SK-N-SH treated with all-trans-retinoic acid at 6 μM for 48 hours (cell line): ENCODE measurements around the gene SH3RF1.

Source experiments
- ATAC-seq: fragments of 200-7000 bp; cut with Tn5 transposase; 3 replicates; pipeline ENCODE4 v1.9.1; 2020; ENCODE audit warnings: mild to moderate bottlenecking, moderate library complexity
- ARNTL ChIP-seq: fragments of 450-650 bp; formaldehyde crosslinking; IDR thresholded peaks from 2 replicates; pipeline ENCODE4 v1.5.0; 2020; ENCODE audit warnings: low read depth, mild to moderate bottlenecking, moderate library complexity, borderline replicate concordance
- ESRRG ChIP-seq: fragments of 250-450 bp; sonication (Bioruptor Pico); IDR thresholded peaks from 2 replicates; pipeline ENCODE4 v1.6.1; 2021; ENCODE audit warnings: mild to moderate bottlenecking
- ISL1 ChIP-seq: fragments of 250-450 bp; sonication (Bioruptor Pico); IDR thresholded peaks from 2 replicates; pipeline ENCODE4 v2.1.2; 2022; ENCODE audit warnings: mild to moderate bottlenecking, moderate library complexity
- RARB ChIP-seq: fragments of 250-450 bp; sonication (Bioruptor Pico); IDR thresholded peaks from 2 replicates; pipeline ENCODE4 v1.8.0; 2021; ENCODE audit warnings: mild to moderate bottlenecking, moderate library complexity
- SNAI2 ChIP-seq: fragments of 250-450 bp; sonication (Bioruptor Pico); IDR thresholded peaks from 2 replicates; pipeline ENCODE4 v1.5.0; 2020; ENCODE audit warnings: mild to moderate bottlenecking, moderate library complexity
- TOX ChIP-seq: fragments of 250-450 bp; sonication (Bioruptor Pico); IDR thresholded peaks from 2 replicates; pipeline ENCODE4 v1.8.0; 2021; ENCODE audit warnings: mild to moderate bottlenecking, moderate library complexity, borderline replicate concordance
- TSHZ2 ChIP-seq: fragments of 250-450 bp; sonication (Bioruptor Pico); IDR thresholded peaks from 2 replicates; pipeline ENCODE4 v1.5.0; 2020; ENCODE audit warnings: mild to moderate bottlenecking, moderate library complexity
- ZC3H10 ChIP-seq: fragments of 250-450 bp; sonication (Bioruptor Pico); IDR thresholded peaks from 2 replicates; pipeline ENCODE4 v1.5.1; 2021; ENCODE audit warnings: mild to moderate bottlenecking, moderate library complexity
- ZFP3 ChIP-seq: fragments of 250-450 bp; sonication (Bioruptor Pico); IDR thresholded peaks from 2 replicates; pipeline ENCODE4 v1.5.0; 2020; ENCODE audit warnings: mild to moderate bottlenecking, moderate library complexity
- ZFP30 ChIP-seq: fragments of 450-650 bp; formaldehyde crosslinking; IDR thresholded peaks from 2 replicates; pipeline ENCODE4 v1.5.0; 2022; ENCODE audit warnings: mild to moderate bottlenecking, moderate library complexity
- ZNF565 ChIP-seq: fragments of 450-650 bp; formaldehyde crosslinking; conservative IDR thresholded peaks from 2 replicates; pipeline ENCODE4 v1.5.0; 2020; ENCODE audit warnings: low read depth, mild to moderate bottlenecking, moderate library complexity
- ZNF70 ChIP-seq: fragments of 450-650 bp; formaldehyde crosslinking; IDR thresholded peaks from 2 replicates; pipeline ENCODE4 v1.5.0; 2020; ENCODE audit warnings: mild to moderate bottlenecking, moderate library complexity
- ZNF8 ChIP-seq: fragments of 450-650 bp; formaldehyde crosslinking; IDR thresholded peaks from 2 replicates; pipeline ENCODE4 v1.5.0; 2020; ENCODE audit warnings: mild to moderate bottlenecking, moderate library complexity
- TF ChIP-seq, protein P1 (sequence below): fragments of 250-450 bp; sonication (Bioruptor Pico); IDR thresholded peaks from 2 replicates; pipeline ENCODE4 v1.5.1; 2020; ENCODE audit warnings: low read depth, mild to moderate bottlenecking, moderate library complexity
- TF ChIP-seq, protein P2 (sequence below): fragments of 250-450 bp; sonication (Bioruptor Pico); IDR thresholded peaks from 2 replicates; pipeline ENCODE4 v1.8.0; 2021; ENCODE audit warnings: low read depth, mild to moderate bottlenecking, moderate library complexity, borderline replicate concordance
- TF ChIP-seq, protein P3 (sequence below): fragments of 250-450 bp; sonication (Bioruptor Pico); IDR thresholded peaks from 2 replicates; pipeline ENCODE4 v1.8.0; 2020; ENCODE audit warnings: mild to moderate bottlenecking, moderate library complexity, borderline replicate concordance
- TF ChIP-seq, protein P4 (sequence below): fragments of 250-450 bp; sonication (Bioruptor Pico); IDR thresholded peaks from 2 replicates; pipeline ENCODE4 v1.5.1; 2021; ENCODE audit warnings: mild to moderate bottlenecking, moderate library complexity

The SH3RF1 gene

DNA sequence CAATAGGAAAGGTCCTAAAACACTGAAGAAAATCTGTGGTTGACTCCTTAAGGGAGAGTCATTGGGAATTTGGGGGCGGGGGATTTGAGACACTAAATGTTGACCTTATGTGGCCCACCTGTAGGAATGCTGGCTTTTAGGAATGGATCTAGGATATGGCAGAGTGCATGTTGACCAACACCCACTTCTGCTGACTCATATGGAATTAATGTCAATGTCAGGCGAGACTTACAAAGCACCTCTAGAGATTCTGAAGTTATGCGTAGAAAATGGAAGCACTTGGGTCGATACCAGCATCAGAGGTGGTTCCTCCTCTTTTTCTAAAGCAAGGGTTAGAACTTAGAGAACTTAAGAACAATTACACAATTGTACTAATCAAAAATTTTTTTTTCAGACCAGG, 160.1 kb downstream of the SH3RF1 start (continued):
- TF ChIP-seq TOX (CRISPR knock-in tag) (no peak), ZNF8 (CRISPR knock-in tag) (no peak), ISL1 (CRISPR knock-in tag) (no peak), ZNF565 (no peak), ESRRG (CRISPR knock-in tag) (no peak)

DNA sequence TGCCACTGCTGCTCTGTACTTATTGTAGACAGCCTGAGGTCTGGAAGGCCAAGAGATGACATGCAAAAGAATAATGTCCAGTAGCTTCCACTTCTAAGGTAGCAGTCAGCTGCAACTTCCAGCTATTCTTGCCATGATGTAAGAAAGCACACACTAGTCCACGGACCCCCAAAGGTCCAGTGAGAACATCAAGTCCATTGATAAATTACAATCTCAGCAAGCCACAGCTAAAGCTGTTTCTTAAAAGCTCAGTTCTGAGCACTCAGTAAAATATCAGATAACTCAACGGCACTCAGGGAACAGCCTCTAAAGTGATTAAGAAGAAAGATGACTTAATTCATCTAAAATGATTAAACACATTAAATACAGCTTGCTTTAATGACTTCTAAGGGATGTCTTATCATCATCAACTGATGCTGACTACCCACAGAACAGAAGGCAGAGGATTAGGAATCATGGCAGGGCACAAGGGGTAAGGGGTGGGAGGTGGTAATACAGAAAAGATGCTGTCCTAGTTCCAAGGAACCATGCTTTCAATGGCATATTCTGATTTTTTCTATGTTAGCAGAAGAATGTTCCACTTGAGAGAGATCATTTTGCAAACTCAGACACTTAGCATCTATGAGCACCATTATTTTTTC, 161.6 kb downstream of the SH3RF1 start:
- ATAC-seq = no peak
- no peak for TF ChIP-seq ZNF8 (CRISPR knock-in tag)
- no peak for TF ChIP-seq ZFP3 (CRISPR knock-in tag)
- no peak for TF ChIP-seq ISL1 (CRISPR knock-in tag)
- TF ChIP-seq ZNF565 = no peak
- no peak for TF ChIP-seq TOX (CRISPR knock-in tag)
- TF ChIP-seq, protein P1, sequence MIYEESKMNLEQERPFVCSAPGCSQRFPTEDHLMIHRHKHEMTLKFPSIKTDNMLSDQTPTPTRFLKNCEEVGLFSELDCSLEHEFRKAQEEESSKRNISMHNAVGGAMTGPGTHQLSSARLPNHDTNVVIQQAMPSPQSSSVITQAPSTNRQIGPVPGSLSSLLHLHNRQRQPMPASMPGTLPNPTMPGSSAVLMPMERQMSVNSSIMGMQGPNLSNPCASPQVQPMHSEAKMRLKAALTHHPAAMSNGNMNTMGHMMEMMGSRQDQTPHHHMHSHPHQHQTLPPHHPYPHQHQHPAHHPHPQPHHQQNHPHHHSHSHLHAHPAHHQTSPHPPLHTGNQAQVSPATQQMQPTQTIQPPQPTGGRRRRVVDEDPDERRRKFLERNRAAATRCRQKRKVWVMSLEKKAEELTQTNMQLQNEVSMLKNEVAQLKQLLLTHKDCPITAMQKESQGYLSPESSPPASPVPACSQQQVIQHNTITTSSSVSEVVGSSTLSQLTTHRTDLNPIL (CRISPR knock-in tag) = no peak
- TF ChIP-seq, protein P2, sequence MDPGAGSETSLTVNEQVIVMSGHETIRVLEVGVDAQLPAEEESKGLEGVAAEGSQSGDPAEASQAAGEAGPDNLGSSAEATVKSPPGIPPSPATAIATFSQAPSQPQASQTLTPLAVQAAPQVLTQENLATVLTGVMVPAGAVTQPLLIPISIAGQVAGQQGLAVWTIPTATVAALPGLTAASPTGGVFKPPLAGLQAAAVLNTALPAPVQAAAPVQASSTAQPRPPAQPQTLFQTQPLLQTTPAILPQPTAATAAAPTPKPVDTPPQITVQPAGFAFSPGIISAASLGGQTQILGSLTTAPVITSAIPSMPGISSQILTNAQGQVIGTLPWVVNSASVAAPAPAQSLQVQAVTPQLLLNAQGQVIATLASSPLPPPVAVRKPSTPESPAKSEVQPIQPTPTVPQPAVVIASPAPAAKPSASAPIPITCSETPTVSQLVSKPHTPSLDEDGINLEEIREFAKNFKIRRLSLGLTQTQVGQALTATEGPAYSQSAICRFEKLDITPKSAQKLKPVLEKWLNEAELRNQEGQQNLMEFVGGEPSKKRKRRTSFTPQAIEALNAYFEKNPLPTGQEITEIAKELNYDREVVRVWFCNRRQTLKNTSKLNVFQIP (CRISPR knock-in tag) = no peak
- TF ChIP-seq ZFP30 (CRISPR knock-in tag) = no peak
- TF ChIP-seq ZNF70 = no peak

DNA sequence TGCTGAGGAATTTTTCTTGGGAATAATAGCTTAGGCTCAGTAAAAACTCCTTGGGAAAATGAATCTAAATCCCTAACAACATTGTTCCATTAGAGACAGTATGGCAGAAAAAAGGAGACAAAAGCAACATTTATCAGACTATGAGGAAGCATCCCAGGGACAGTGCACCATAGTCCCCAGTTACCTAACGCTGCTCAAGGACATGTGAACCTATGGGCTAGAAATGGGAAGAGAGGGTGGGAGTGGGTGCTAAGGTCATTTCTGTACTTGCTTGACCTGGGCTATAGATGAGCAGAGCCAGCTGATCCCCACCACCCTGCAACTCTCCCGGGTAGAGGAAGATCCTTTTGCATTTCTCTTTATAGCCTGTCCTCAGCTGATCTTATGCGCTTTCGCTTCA, 162.5 kb downstream of the SH3RF1 start:
- TF ChIP-seq ARNTL = no peak
- TF ChIP-seq ZC3H10 = no peak
- ATAC-seq = no peak

- ATAC-seq = no peak
- no peak for TF ChIP-seq ISL1 (CRISPR knock-in tag)
- TF ChIP-seq, protein P1 (CRISPR knock-in tag) = no peak
- TF ChIP-seq, protein P3, sequence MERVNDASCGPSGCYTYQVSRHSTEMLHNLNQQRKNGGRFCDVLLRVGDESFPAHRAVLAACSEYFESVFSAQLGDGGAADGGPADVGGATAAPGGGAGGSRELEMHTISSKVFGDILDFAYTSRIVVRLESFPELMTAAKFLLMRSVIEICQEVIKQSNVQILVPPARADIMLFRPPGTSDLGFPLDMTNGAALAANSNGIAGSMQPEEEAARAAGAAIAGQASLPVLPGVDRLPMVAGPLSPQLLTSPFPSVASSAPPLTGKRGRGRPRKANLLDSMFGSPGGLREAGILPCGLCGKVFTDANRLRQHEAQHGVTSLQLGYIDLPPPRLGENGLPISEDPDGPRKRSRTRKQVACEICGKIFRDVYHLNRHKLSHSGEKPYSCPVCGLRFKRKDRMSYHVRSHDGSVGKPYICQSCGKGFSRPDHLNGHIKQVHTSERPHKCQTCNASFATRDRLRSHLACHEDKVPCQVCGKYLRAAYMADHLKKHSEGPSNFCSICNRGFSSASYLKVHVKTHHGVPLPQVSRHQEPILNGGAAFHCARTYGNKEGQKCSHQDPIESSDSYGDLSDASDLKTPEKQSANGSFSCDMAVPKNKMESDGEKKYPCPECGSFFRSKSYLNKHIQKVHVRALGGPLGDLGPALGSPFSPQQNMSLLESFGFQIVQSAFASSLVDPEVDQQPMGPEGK (CRISPR knock-in tag) = no peak
- no peak for TF ChIP-seq ZFP3 (CRISPR knock-in tag)
- TF ChIP-seq, all 23 proteins: peak for 0
These were observed 163.2 kb downstream of the SH3RF1 start for GRCh38 chr4:169107528-169107927.

- ATAC-seq = no peak
- TF ChIP-seq, protein P4, sequence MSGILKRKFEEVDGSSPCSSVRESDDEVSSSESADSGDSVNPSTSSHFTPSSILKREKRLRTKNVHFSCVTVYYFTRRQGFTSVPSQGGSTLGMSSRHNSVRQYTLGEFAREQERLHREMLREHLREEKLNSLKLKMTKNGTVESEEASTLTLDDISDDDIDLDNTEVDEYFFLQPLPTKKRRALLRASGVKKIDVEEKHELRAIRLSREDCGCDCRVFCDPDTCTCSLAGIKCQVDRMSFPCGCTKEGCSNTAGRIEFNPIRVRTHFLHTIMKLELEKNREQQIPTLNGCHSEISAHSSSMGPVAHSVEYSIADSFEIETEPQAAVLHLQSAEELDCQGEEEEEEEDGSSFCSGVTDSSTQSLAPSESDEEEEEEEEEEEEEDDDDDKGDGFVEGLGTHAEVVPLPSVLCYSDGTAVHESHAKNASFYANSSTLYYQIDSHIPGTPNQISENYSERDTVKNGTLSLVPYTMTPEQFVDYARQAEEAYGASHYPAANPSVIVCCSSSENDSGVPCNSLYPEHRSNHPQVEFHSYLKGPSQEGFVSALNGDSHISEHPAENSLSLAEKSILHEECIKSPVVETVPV (CRISPR knock-in tag) = no peak
- no peak for TF ChIP-seq ISL1 (CRISPR knock-in tag)
- TF ChIP-seq TOX (CRISPR knock-in tag) = no peak
- no peak for TF ChIP-seq ZFP3 (CRISPR knock-in tag)
- no peak for TF ChIP-seq ZFP30 (CRISPR knock-in tag)
- no peak for TF ChIP-seq ZNF70
These were observed 164.0 kb downstream of the SH3RF1 start for GRCh38 chr4:169106696-169107229.

GRCh38 chr4:169105620-169106019, 165.1 kb downstream of the SH3RF1 start:
- no peak for ATAC-seq
- TF ChIP-seq ZNF565 = no peak
- TF ChIP-seq RARB (CRISPR knock-in tag) = no peak
- no peak for TF ChIP-seq TSHZ2 (CRISPR knock-in tag)
- TF ChIP-seq SNAI2 (CRISPR knock-in tag) = no peak
- TF ChIP-seq, protein P2 (CRISPR knock-in tag) = no peak
- TF ChIP-seq ISL1 (CRISPR knock-in tag) = no peak
- no peak for TF ChIP-seq ESRRG (CRISPR knock-in tag)
- TF ChIP-seq ARNTL = no peak
- no peak for TF ChIP-seq ZNF70
